PC-3 (cell line): ENCODE measurements around the gene RPS16. TPM values are rescaled to one million over a fixed set of nuclear protein-coding genes. Genes with fewer than 3 reads are reported as not detected.
A peak's percentile ranks its signal among the peaks of the same experiment; 100 is the strongest.

Source experiments
- ATAC-seq: fragments of 200-7000 bp; cut with Tn5 transposase; 2 replicates; pipeline ENCODE4 v1.9.1; 2020; ENCODE audit warnings: mild to moderate bottlenecking, moderate library complexity
- BruUV-seq: library from RNA; stranded (reverse); fragments of 400-500 nt; replicated peaks from 2 replicates; lab custom pipeline; 2021; lab: Mats Ljungman, UMichigan
- CTCF ChIA-PET: fragments of 300-600 bp; sonication (Branson Sonifier 250); formaldehyde crosslinking; loops from one replicate; lab custom pipeline; 2022; ENCODE audit warnings: antibody characterized with exemption; lab: Charles Lee
- POLR2A ChIA-PET: fragments of 300-600 bp; sonication (Branson Sonifier 250); formaldehyde crosslinking; loops from one replicate; lab custom pipeline; 2022; ENCODE audit warnings: antibody characterized with exemption; ENCODE audit not compliant: unreplicated experiment; lab: Charles Lee
- DNase-seq: peaks from one replicate; pipeline ENCODE4 v3.0.0-alpha.2; 2015
- H2AFZ ChIP-seq: fragments of 300-600 bp; sonication (generic); 2 replicates; pipeline ENCODE4 v1.6.0; 2016; ENCODE audit warnings: antibody characterized with exemption, low read length
- H3F3A ChIP-seq: fragments of 300-600 bp; sonication (generic); one replicate; pipeline ENCODE4 v1.6.0; 2017; ENCODE audit warnings: antibody characterized with exemption, low read length, control low read depth, mild to moderate bottlenecking; ENCODE audit not compliant: unreplicated experiment
- H3K27ac ChIP-seq: fragments of 300-600 bp; sonication (generic); 2 replicates; pipeline ENCODE4 v1.5.1; 2016; ENCODE audit warnings: mild to moderate bottlenecking, low read length
- H3K27me3 ChIP-seq: fragments of 300-600 bp; sonication (generic); 2 replicates; pipeline ENCODE4 v1.6.1; 2016; ENCODE audit warnings: low read length, mixed read lengths
- H3K36me3 ChIP-seq: fragments of 300-600 bp; sonication (generic); 2 replicates; pipeline ENCODE4 v1.6.1; 2016; ENCODE audit warnings: low read depth, mixed run types, low read length, mixed read lengths
- H3K4me1 ChIP-seq: fragments of 300-600 bp; sonication (generic); 2 replicates; pipeline ENCODE4 v1.5.1; 2016; ENCODE audit warnings: low read length; ENCODE audit not compliant: insufficient read depth
- H3K4me2 ChIP-seq: fragments of 300-600 bp; sonication (generic); 2 replicates; pipeline ENCODE4 v1.6.0; 2016; ENCODE audit warnings: low read length
- H3K4me3 ChIP-seq: fragments of 300-600 bp; sonication (generic); 2 replicates; pipeline ENCODE4 v1.5.1; 2016; ENCODE audit warnings: mild to moderate bottlenecking, low read length, mixed read lengths
- H3K79me2 ChIP-seq: fragments of 300-600 bp; sonication (generic); 2 replicates; pipeline ENCODE4 v1.6.1; 2017; ENCODE audit warnings: low read length, mixed read lengths
- H3K9ac ChIP-seq: fragments of 300-600 bp; sonication (generic); 2 replicates; pipeline ENCODE4 v1.6.0; 2016; ENCODE audit warnings: mild to moderate bottlenecking, low read length
- H3K9me2 ChIP-seq: fragments of 300-600 bp; sonication (generic); replicated peaks from 2 replicates; pipeline ENCODE4 v1.6.1; 2016; ENCODE audit warnings: mixed run types, low read length, mixed read lengths
- H3K9me3 ChIP-seq: fragments of 300-600 bp; sonication (generic); 2 replicates; pipeline ENCODE4 v1.6.1; 2016; ENCODE audit warnings: low read length, mixed read lengths
- H4K20me1 ChIP-seq: fragments of 300-600 bp; sonication (generic); 2 replicates; pipeline ENCODE4 v1.6.1; 2016; ENCODE audit warnings: low read length, mixed read lengths
- EZH2 ChIP-seq: fragments of 300-600 bp; sonication (generic); IDR thresholded peaks from one replicate; pipeline ENCODE4 v1.6.1; 2017; ENCODE audit warnings: antibody characterized with exemption, mild to moderate bottlenecking, low read length; ENCODE audit not compliant: unreplicated experiment
- EZH2phosphoT487 ChIP-seq: fragments of 300-600 bp; sonication (generic); IDR thresholded peaks from 2 replicates; pipeline ENCODE4 v1.6.1; 2018; ENCODE audit warnings: mild to moderate bottlenecking, antibody characterized with exemption, low read length, borderline replicate concordance
- intact Hi-C: fragments of 100-400 bp; cut with micrococcal nuclease; formaldehyde crosslinking; loops from 2 replicates; pipeline ENCODE4 v1.9.0; 2023
- total RNA-seq: library from RNA; depleted of rRNA; stranded (reverse); fragments of >200 nt; gene quantifications from 2 replicates; pipeline ENCODE4 v1.2.3, GENCODE V29; 2014
- TF ChIP-seq, protein P1 (sequence below): fragments of 300-600 bp; sonication (generic); conservative IDR thresholded peaks from 2 replicates; pipeline ENCODE4 v1.5.1; 2017; ENCODE audit warnings: antibody characterized with exemption, low read depth, mild to moderate bottlenecking, low read length

Gene RPS16
- total RNA-seq, 1 experiment from 2014 or later, result 418 TPM

DNA sequence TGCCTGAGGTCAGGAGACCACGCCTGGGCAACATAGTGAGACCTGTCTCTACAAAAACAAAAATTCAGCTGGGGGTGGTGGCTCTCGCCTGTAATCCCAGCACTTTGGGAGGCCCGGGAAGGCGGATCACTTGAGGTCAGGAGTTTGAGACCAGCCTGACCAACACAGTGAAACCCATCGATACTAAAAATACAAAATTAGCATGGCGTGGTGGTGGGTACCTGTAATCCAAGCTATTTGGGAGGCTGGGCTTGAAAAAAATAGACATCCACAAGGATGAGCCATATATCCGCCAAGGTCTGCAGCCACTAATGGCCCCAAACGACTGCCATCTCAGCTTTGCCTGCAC, 3.1 kb downstream of the RPS16 start:
- Histone ChIP-seq H3K4me2 (no peak overlapping the region), H3K9me2 (no peaks in the 10 kb centered on the region), H3K9me3 (no peaks in the 10 kb centered on the region), H3F3A (peaks cover 27% of the 10 kb centered on the region), H3K9ac (no peak overlapping the region), H4K20me1 (peaks cover 21% of the 10 kb centered on the region), H3K27ac (peak overlapping the region; percentile 100), H3K4me1 (peaks cover 32% of the 10 kb centered on the region), H3K4me3 (no peak overlapping the region), H3K36me3 (peaks cover 30% of the 10 kb centered on the region), H3K27me3 (no peaks in the 10 kb centered on the region), H3K79me2 (peaks cover 32% of the 10 kb centered on the region), H2AFZ (no peak overlapping the region)
- POLR2A ChIA-PET, result interaction anchor here (0.6 to 0.7 kb wide), 2 partner anchors 29 to 1820 kb away, joined by 4 to 8 read pairs; no protein-coding TSS in a partner anchor
- ATAC-seq (no peak), DNase-seq (no peak)
- CTCF ChIA-PET, result no interaction called here
- BruUV-seq, result no TSS peak
- intact Hi-C loops, result no loop called here
- TF ChIP-seq, protein P1, sequence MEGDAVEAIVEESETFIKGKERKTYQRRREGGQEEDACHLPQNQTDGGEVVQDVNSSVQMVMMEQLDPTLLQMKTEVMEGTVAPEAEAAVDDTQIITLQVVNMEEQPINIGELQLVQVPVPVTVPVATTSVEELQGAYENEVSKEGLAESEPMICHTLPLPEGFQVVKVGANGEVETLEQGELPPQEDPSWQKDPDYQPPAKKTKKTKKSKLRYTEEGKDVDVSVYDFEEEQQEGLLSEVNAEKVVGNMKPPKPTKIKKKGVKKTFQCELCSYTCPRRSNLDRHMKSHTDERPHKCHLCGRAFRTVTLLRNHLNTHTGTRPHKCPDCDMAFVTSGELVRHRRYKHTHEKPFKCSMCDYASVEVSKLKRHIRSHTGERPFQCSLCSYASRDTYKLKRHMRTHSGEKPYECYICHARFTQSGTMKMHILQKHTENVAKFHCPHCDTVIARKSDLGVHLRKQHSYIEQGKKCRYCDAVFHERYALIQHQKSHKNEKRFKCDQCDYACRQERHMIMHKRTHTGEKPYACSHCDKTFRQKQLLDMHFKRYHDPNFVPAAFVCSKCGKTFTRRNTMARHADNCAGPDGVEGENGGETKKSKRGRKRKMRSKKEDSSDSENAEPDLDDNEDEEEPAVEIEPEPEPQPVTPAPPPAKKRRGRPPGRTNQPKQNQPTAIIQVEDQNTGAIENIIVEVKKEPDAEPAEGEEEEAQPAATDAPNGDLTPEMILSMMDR, result no peak
- TF ChIP-seq EZH2 (no peak), EZH2phosphoT487 (no peak)

DNA sequence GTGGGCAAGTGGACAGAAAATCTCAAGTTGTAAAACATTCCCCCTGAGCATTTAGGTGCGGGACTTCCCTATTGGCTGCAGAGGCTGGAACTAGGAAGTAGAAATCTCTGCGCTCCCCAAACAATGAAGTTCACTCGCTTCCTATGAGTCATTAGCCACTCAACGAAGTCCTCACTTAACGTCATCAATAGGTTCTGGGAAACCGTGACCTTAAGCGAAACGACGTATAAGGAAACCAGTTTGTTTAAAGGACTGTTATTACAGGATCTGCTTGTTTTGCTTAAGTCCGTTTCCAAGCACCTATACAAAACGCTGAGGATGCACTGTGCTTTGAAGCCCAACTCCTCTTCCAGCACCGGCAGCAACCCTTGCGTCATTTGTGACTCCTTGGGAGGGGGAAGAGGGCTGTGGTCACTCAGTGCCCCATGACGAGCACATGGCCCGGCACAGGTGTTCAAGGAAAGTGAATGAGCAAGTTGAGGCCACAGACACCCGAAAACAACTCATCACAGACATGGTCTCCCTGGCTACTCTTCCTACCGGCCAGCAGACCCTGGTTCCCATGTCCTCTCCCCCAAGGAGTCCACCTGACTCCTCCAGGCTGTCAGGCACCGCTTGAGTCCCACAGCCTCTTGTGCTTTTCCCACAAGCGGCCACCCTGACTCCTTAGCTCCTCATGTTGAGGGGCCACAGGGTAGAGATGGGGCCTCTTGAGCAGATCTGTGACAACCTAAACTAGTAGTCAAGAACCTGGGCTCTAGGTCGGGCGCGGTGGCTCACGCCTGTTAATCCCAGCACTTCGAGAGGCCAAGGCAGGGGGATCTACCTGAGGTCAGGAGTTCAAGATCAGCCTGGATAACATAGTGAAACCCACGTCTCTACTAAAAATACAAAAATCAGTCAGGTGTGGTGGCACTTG, 4.8 kb downstream of the RPS16 start:
- H3K79me2 ChIP-seq, result peaks cover 32% of the 10 kb centered on the region
- peaks cover 30% of the 10 kb centered on the region for H3K36me3 ChIP-seq
- no peak overlapping the region for H3K4me3 ChIP-seq
- TSS peak; percentile 72 for BruUV-seq
- no peak overlapping the region for H2AFZ ChIP-seq
- peak overlapping the region; percentile 100 for H3K27ac ChIP-seq
- H3K9me2 ChIP-seq, result no peaks in the 10 kb centered on the region
- peak; percentile 82 for ATAC-seq
- DNase-seq, result peak; percentile 93
- ChIA-PET POLR2A (no interaction called here), CTCF (no interaction called here)
- H3K4me1 ChIP-seq, result peaks cover 25% of the 10 kb centered on the region
- H3K9me3 ChIP-seq, result no peaks in the 10 kb centered on the region
- H3K27me3 ChIP-seq, result no peaks in the 10 kb centered on the region
- peaks cover 27% of the 10 kb centered on the region for H3F3A ChIP-seq
- peak overlapping the region; percentile 94 for H3K9ac ChIP-seq
- H4K20me1 ChIP-seq, result peaks cover 21% of the 10 kb centered on the region
- H3K4me2 ChIP-seq, result peak overlapping the region; percentile 63
- intact Hi-C loops, result loop anchor here (2.0 kb wide), 1 partner anchor 18 kb away; the partner anchor contains the start of gene PLEKHG2
- no peak for TF ChIP-seq EZH2
- TF ChIP-seq EZH2phosphoT487, result no peak
- TF ChIP-seq, protein P1, result no peak
